LoVo (cell line): ENCODE results near the gene NOC3L.
"Not testable (repeated sequence)": the region's sequence is repeated elsewhere in the genome, so short reads cannot be mapped to it uniquely, and the experiment has no call there.

Source experiments
- DNase-seq: peaks from one replicate; pipeline ENCODE4 v3.0.0-alpha.2; 2016; ENCODE audit warnings: low spot score

Gene NOC3L

GRCh38 chr10:94363251-94363565 lies 469 bp upstream of the NOC3L start:
- no peak for DNase-seq

GRCh38 chr10:94361171-94361794 lies 1.5 kb downstream of the NOC3L start:
- DNase-seq = no peak

GRCh38 chr10:94358480-94358879 lies 4.3 kb downstream of the NOC3L start:
- peak; percentile 32 for DNase-seq

- no peak for DNase-seq
Observed at GRCh38 chr10:94357193-94357592, 5.5 kb downstream of the NOC3L start.

GRCh38 chr10:94355841-94356240 lies 6.9 kb downstream of the NOC3L start:
- no peak for DNase-seq

GRCh38 chr10:94353336-94353735 lies 9.4 kb downstream of the NOC3L start:
- no peak for DNase-seq

GRCh38 chr10:94351089-94351488 lies 11.7 kb downstream of the NOC3L start:
- DNase-seq = no peak

GRCh38 chr10:94350500-94350899 lies 12.2 kb downstream of the NOC3L start:
- DNase-seq = not testable (repeated sequence)

GRCh38 chr10:94349327-94349726 lies 13.4 kb downstream of the NOC3L start:
- no peak for DNase-seq

GRCh38 chr10:94344522-94345122 lies 18.1 kb downstream of the NOC3L start:
- DNase-seq = no peak

- DNase-seq = no peak
Observed at GRCh38 chr10:94343151-94343550, 19.6 kb downstream of the NOC3L start.

GRCh38 chr10:94334857-94335256 lies 27.9 kb downstream of the NOC3L start:
- no peak for DNase-seq

- DNase-seq = no peak
Observed at GRCh38 chr10:94333051-94333450, 29.7 kb downstream of the NOC3L start.

- no peak for DNase-seq
Observed at GRCh38 chr10:94328613-94329012, 34.1 kb downstream of the NOC3L start.

- DNase-seq = no peak
Observed at GRCh38 chr10:94327649-94328048, 35.1 kb downstream of the NOC3L start.

- no peak for DNase-seq
Observed at GRCh38 chr10:94324609-94325233, 38.0 kb downstream of the NOC3L start.

- DNase-seq = peak; percentile 71
Observed at GRCh38 chr10:94320285-94320914, 42.3 kb downstream of the NOC3L start.

- no peak for DNase-seq
Observed at GRCh38 chr10:94316560-94316959, 46.2 kb downstream of the NOC3L start.

- DNase-seq = no peak
Observed at GRCh38 chr10:94315975-94316464, 46.7 kb downstream of the NOC3L start.

GRCh38 chr10:94315024-94315451 lies 47.7 kb downstream of the NOC3L start:
- DNase-seq = no peak

- no peak for DNase-seq
Observed at GRCh38 chr10:94310369-94310768, 52.4 kb downstream of the NOC3L start.

GRCh38 chr10:94308866-94309265 lies 53.9 kb downstream of the NOC3L start:
- DNase-seq = no peak

GRCh38 chr10:94307046-94307615 lies 55.6 kb downstream of the NOC3L start:
- no peak for DNase-seq
